RWPE2 (cell line): ENCODE measurements around the gene USP33.

Experiments used
- ATAC-seq: fragments of 200-7000 bp; cut with Tn5 transposase; 3 replicates; pipeline ENCODE4 v1.9.1; 2021; ENCODE audit warnings: low read depth
- DNase-seq: peaks from one replicate; pipeline ENCODE4 v3.0.0-alpha.2; 2020; ENCODE audit warnings: low spot score
- H3K27ac ChIP-seq: fragments of 450-650 bp; 2 replicates; pipeline ENCODE4 v1.5.1; 2017; ENCODE audit warnings: mild to moderate bottlenecking; ENCODE audit not compliant: poor library complexity, severe bottlenecking
- H3K27me3 ChIP-seq: fragments of 250-450 bp; sonication (Bioruptor Pico); 2 replicates; pipeline ENCODE4 v1.5.1; 2021; ENCODE audit warnings: mild to moderate bottlenecking, moderate library complexity; ENCODE audit not compliant: insufficient read depth, poor library complexity, severe bottlenecking
- H3K36me3 ChIP-seq: fragments of 250-450 bp; sonication (Bioruptor Pico); 2 replicates; pipeline ENCODE4 v1.5.1; 2020; ENCODE audit warnings: low read depth, mild to moderate bottlenecking, moderate library complexity
- H3K4me1 ChIP-seq: fragments of 250-450 bp; sonication (Bioruptor Pico); 2 replicates; pipeline ENCODE4 v1.5.1; 2021; ENCODE audit warnings: mild to moderate bottlenecking, moderate library complexity; ENCODE audit not compliant: insufficient read depth, poor library complexity, severe bottlenecking
- H3K4me3 ChIP-seq: fragments of 250-450 bp; sonication (Bioruptor Pico); 2 replicates; pipeline ENCODE4 v1.5.1; 2021; ENCODE audit warnings: mild to moderate bottlenecking, moderate library complexity; ENCODE audit not compliant: severe bottlenecking
- H3K9me3 ChIP-seq: fragments of 250-450 bp; sonication (Bioruptor Pico); 2 replicates; pipeline ENCODE4 v1.5.1; 2021; ENCODE audit warnings: mild to moderate bottlenecking, moderate library complexity; ENCODE audit not compliant: severe bottlenecking
- CTCF ChIP-seq: fragments of 450-650 bp; IDR thresholded peaks from one replicate; pipeline ENCODE4 v1.5.1; 2017; ENCODE audit warnings: mild to moderate bottlenecking, moderate library complexity; ENCODE audit not compliant: poor library complexity, severe bottlenecking

The USP33 gene

GRCh38 chr1:77697441-77697840 lies 62.2 kb downstream of the USP33 start:
- no peak for TF ChIP-seq CTCF
- H3K9me3 ChIP-seq, result no peaks in the 10 kb centered on the region
- no peak overlapping the region for H3K4me3 ChIP-seq
- H3K4me1 ChIP-seq, result no peaks in the 10 kb centered on the region
- no peaks in the 10 kb centered on the region for H3K27me3 ChIP-seq
- H3K27ac ChIP-seq, result no peak overlapping the region
- peaks cover 32% of the 10 kb centered on the region for H3K36me3 ChIP-seq
- ATAC-seq (no peak), DNase-seq (no peak)

DNA sequence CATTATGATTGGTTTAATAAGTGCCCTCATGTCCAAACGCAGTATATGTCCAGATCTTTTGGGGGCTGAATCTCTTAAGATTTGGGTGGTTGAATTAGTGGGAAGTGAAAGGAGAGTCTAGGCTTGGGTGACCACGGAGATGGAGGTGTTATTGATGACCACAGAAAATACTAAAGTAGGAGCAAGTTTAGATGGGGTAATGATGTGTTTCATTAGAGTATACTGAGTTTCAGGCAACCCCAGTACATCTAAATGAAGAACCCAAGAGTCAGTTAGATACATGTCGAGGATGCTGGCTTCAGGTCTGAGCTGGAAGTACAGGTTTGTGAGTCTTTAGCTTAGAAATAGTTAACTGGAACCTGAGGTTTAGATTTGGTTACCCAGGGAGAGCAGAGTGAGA lies 70.7 kb downstream of the USP33 start:
- Histone ChIP-seq H3K4me3 (no peak overlapping the region), H3K4me1 (peaks cover 5% of the 10 kb centered on the region), H3K27me3 (no peaks in the 10 kb centered on the region), H3K36me3 (no peaks in the 10 kb centered on the region; the same call in none of the 2 replicates), H3K27ac (no peak overlapping the region), H3K9me3 (no peaks in the 10 kb centered on the region)
- DNase-seq (no peak), ATAC-seq (no peak)
- no peak for TF ChIP-seq CTCF

DNA sequence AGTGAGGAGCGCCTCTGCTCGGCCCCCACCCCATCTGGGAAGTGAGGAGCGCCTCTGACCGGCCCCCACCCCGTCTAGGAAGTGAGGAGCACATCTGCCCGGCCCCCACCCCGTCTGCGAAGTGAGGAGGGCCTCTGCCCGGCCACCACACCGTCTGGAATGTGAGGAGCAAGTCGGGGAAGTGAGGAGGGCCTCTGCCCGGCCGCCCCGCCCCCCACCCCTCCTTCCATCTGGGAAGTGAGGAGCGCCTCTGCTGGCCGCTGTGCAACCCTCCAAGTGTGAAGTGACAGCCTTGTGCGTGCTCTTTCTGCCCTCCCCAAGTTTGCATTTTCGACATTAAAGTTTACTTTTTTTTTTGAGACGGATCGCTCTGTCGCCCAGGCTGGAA lies 72.1 kb downstream of the USP33 start:
- Histone ChIP-seq H3K9me3 (no peaks in the 10 kb centered on the region), H3K27ac (no peak overlapping the region), H3K27me3 (no peaks in the 10 kb centered on the region), H3K36me3 (no peaks in the 10 kb centered on the region), H3K4me3 (no peak overlapping the region), H3K4me1 (peaks cover 6% of the 10 kb centered on the region)
- peak; percentile 36 for TF ChIP-seq CTCF
- ATAC-seq, result no peak
- DNase-seq, result no peak

- Histone ChIP-seq H3K9me3 (no peaks in the 10 kb centered on the region), H3K27me3 (no peaks in the 10 kb centered on the region), H3K4me3 (no peak overlapping the region), H3K27ac (no peak overlapping the region), H3K36me3 (no peaks in the 10 kb centered on the region), H3K4me1 (peaks cover 6% of the 10 kb centered on the region)
- DNase-seq (peak; percentile 70), ATAC-seq (no peak)
- TF ChIP-seq CTCF, result no peak
These were observed 72.7 kb downstream of the USP33 start for GRCh38 chr1:77686796-77687518.
